RCC 7860 (cell line): ENCODE data around the gene MIS12.

Source experiments
- DNase-seq: peaks from one replicate; pipeline ENCODE4 v3.0.0-alpha.2; 2015; ENCODE audit warnings: low spot score
- FAIRE-seq: peaks from 2 replicates; lab custom pipeline; 2012; peaks lifted over from hg19 to GRCh38; lab: Jason Lieb, UNC

MIS12 gene, protein sequence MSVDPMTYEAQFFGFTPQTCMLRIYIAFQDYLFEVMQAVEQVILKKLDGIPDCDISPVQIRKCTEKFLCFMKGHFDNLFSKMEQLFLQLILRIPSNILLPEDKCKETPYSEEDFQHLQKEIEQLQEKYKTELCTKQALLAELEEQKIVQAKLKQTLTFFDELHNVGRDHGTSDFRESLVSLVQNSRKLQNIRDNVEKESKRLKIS

DNA sequence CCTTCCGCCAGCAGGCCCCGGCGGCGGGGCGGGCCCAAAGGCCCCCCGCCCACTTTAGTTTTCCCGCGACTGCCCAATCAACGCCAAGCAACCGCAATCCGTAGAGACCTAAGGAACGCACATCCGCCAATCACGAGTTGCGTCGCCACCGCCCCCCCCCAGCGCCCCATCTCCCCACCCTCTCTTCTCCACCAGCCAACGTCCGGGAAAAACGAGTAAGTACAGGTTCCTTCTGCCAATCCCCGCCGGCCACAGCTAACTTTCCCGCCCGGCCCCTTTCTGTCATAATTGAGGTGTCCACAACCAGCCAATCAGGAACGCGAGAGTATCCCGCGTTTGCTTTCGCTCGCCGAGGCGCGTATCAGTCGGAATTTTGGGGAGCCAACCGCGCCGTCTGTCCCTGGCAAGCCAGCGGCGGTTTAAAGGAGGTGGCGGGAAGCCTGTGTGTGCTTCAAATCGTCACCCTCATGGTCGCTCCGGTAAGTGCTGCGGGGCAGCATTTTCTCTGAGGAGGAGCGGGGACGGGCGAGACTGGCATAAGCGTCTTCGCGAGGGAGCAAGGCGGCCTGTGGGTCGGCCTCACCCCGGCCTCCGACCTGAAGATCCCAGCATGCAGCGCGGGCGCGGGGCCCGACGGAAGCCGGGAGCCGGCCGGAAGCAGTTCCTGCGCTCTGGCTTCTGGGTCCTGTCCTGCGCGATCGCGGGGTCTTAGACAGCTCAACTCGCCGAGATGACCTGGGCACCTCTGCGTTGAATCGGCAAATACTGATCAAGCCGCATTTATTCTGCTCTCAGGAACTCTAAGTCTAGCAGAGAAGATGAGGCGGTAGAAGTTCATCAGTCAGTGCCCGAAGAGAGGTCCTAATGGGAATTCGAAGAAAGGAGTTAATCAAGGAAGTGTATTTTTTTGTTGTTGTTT is at the start of gene MIS12:
Gene MIS12, plus strand, starts transcription at position 361 of the 919 bp plus-strand sequence. CDS start 2,297 bp downstream, outside the sequence.
- FAIRE-seq (peak; percentile 62), DNase-seq (peak; percentile 95)

DNA sequence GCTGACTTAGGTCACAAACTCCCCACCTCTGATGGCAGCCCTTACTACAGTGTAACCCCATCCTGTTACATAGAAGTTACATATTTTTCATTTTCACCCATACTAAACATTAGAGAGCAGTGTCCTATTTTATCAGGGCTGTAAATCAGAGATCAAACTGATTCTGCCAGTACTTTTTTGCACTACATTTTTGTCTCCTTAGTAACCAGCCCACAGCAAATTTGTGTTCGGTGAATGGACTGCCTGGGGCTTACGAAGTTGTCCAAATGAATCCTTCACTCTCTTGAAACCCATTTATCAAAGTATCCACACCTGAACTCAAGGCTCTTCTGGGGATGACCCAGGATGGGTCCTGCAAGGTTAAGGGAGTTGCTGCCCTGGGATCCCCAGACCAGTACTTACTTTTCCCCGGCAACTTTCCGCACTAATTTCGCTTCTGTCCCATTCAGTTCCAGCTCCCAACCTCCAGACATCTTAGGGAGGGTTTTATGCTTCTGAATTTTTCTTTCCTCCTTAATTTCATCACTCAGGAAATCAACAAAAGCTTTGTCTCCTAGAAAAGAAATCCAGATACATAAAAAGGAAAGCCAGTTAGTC is 48.5 kb upstream of the MIS12 start:
- FAIRE-seq, result no peak
- DNase-seq, result peak; percentile 5

DNA sequence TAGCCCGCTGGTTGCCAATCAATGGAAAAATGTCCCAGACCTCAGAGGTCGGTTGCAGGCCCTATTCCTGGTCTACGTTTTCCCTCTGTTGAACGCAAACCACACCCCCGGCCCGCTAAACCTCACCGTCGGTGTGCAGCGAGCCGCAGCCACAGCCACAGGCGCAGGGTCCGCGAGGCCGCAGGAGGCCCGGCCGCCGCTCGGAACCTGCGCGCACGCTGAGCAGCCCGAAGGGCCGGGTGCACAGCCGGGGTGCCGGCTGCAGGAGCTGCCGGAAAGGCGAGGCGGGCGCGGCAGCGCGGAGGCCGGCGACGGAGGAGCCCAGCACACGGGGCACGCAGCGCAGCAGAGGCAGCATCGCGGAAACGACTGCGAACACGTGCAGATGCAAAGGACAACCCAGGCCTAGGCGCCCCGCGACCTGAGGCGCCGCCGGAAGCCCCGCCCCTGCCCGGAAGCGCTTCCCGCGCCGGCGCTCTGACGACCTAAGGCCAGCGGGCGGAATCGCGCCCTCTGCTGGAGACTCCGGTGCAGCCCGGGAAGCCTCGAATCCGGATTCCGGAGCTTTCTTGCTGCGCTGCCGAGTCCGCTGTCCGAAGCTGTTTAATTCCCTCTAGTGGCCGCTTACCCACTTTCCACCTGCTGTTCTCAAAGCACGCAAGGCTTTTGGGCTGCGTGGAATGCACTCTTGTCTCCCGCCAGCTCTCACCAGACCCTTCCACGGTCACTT is 47.5 kb upstream of the MIS12 start, which contains the start of gene C1QBP:
Gene C1QBP, minus strand, starts transcription at position 440 of the 730 bp plus-strand sequence. Its CDS starts 82 bp downstream, at position 358.
- FAIRE-seq (peak; percentile 38), DNase-seq (peak; percentile 81)

GRCh38 chr17:5439446-5439764 is 47.0 kb upstream of the MIS12 start:
- DNase-seq, result no peak
- FAIRE-seq, result no peak

GRCh38 chr17:5443728-5444127 is 42.6 kb upstream of the MIS12 start:
- DNase-seq, result no peak
- FAIRE-seq, result no peak

DNA sequence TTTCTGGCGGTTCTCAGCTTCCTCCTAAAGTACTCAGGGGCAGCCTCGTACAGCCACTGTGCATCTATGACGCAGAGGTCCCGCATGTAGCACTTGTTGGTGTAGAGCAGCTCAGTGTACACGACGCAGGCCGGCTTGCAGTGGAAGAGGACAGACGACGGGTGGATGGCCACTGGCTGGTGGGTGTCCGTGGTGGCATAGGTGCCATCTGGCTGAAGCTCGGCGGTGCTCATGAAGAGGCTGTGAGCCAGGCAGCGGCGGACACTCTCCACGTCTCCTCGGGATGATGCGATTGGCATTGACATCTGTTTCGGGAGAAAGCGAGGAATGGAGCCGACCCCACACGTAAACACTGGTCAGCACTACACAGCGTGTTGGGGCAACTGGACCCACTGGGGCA is 42.2 kb upstream of the MIS12 start:
- FAIRE-seq (no peak), DNase-seq (no peak)

- DNase-seq, result no peak
- FAIRE-seq, result no peak
These were observed 39.6 kb upstream of the MIS12 start for GRCh38 chr17:5446786-5447185.

- DNase-seq (no peak), FAIRE-seq (no peak)
These were observed 21.5 kb upstream of the MIS12 start for GRCh38 chr17:5464717-5465507.

DNA sequence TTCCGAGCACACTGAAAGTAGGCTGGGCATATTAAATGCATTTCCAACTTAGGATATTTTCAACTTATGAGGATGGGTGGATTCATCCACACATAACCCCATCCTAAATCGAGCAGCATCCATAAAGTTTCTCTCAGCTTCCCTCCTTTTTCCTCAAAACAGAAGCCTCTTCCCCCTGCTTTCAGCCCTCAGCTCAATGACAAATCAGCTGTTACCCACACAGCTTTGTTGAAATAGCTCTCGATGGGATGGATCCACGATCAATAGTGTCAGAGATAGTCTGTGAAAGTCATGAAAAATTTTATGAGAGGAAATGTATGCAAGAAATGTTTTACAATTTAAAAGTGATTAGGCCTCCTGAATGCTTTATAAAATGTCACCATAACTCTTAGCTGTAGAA is 20.1 kb upstream of the MIS12 start:
- FAIRE-seq, result no peak

DNA sequence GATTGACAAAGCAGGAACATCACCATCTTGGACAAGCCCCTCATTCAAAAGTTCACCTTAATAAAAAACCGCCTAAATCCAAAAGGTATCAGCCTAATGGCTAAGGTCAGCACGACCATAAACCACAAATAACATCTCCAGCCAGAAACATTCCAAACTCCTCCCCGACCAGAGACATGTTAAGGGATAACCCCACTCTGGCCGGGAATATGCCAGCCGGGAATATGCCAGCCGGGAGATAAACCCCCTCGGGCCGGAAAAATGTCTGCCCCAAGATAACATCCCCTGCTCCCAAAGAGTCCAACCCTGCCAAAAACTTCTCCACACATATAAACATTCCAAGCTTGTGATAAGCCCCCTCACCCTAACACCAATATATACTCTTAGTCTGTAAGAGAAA is 18.9 kb upstream of the MIS12 start:
- DNase-seq (no peak), FAIRE-seq (no peak)

More for the DNA sequence above, 20.1 kb upstream of the MIS12 start:
- no peak for DNase-seq

DNA sequence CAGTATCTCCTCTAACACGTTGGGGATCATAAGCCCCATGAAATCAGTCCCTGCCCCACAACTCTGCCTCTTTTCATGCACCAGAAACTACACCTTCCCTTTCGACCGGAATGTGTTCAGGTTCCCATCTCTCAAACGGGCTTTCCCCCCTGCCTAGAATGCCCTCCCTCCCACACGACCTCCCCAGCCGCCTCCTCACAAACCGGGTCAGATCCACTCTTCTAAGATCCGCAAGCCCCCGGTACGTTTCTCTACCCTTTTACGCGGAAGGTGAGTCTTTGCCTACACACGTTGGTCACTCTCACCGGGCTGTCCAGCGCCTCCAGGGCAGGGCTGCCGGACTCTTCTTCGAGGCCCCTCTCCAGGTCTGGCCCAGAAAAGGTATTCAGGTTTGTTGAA is 18.3 kb upstream of the MIS12 start:
- FAIRE-seq, result no peak
- DNase-seq, result no peak

GRCh38 chr17:5472511-5472910 is 13.9 kb upstream of the MIS12 start:
- FAIRE-seq, result no peak
- DNase-seq, result no peak

DNA sequence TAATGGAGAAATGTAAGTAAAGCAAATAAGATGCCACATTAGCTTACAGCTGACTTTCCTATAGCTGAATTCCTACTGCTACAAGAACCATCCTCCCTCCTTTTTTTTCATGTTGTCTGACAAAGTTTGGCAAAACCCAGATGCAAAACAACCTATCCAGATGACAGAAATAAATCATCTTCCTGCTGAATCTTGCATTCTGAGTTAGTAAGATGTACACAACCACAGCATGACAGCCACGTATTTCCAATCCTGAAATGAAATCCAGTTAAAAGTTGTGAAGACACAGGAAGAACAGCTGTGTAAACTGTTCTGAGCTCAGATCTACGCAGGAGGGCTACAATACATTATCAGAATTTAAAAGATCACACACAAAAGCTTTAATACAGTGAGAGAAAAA is 12.5 kb upstream of the MIS12 start:
- DNase-seq (no peak), FAIRE-seq (no peak)

- no peak for FAIRE-seq
- no peak for DNase-seq
These were observed 7.4 kb upstream of the MIS12 start for GRCh38 chr17:5478992-5479391.

DNA sequence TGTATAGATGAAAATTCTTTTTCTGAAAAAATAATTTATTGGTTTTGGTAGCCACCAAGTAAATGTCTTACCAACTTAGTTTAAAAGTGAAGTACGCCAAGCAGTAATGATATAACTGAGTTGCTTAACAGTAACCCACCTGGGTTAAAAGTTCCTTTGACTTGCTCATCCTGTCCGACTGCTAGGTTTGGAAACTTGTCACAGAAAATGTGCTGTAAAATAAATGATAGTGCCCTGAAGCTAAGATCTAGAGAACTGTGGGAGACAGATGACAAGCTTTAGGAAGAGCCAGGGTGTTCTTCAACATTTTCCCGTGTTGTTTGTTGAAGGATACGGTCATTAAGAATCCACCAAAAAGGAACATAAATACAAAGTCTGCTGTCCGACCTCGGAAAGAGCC is 5.4 kb upstream of the MIS12 start:
- DNase-seq (no peak), FAIRE-seq (no peak)

DNA sequence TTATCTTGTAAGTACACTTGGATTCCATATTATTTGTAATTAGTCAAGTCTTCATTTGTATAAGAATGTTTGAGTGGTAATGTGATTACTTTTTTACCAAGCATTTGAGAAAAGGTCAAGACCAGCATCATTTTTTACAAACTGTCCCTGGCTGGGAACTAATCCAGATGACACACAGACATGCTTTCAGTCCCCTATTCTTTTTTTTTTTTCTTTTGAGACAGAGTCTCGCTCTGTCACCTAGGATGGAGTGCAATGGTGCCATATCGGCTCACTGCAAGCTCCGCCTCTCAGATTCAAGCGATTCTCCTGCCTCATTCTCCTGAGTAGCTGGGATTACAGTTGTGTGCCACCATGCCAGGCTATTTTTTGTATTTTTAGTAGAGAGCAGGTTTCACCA is 4.9 kb upstream of the MIS12 start:
- no peak for FAIRE-seq

GRCh38 chr17:5485270-5486205 is 828 bp upstream of the MIS12 start, which contains the start of gene DERL2:
DERL2 (minus strand) TSS chr17:5486178; CDS start chr17:5486161, 17 bp downstream.
- peak; percentile 35 for DNase-seq
- FAIRE-seq, result no peak

More for the DNA sequence above, 4.9 kb upstream of the MIS12 start:
- DNase-seq, result no peak

- no peak for FAIRE-seq
- no peak for DNase-seq
These were observed 2.4 kb downstream of the MIS12 start for GRCh38 chr17:5488752-5489151.

GRCh38 chr17:5492970-5493369 is 6.6 kb downstream of the MIS12 start:
- FAIRE-seq (no peak), DNase-seq (no peak)
